ENCODE data around the gene TCEA3.

TCEA3 gene

GRCh38 chr1:23420778-23421177 lies 3.8 kb downstream of the TCEA3 start:
- H3F3A ChIP-seq (ENCODE audit: control insufficient read depth, insufficient read depth) = no peaks in the 10 kb centered on the region
- no peaks in the 10 kb centered on the region for H3K9me3 ChIP-seq (ENCODE audit: control insufficient read depth, insufficient read depth, low read length)
- peaks cover 30% of the 10 kb centered on the region for H3K27me3 ChIP-seq (ENCODE audit: control insufficient read depth, low read length)
- no peaks in the 10 kb centered on the region for H3K79me2 ChIP-seq (ENCODE audit: control insufficient read depth, low read length)
- no peak overlapping the region for H3K27ac ChIP-seq (ENCODE audit: low read depth, low read length)
- peaks cover 3% of the 10 kb centered on the region; the same call in 1 of the 2 replicates for H3K4me1 ChIP-seq (ENCODE audit: control insufficient read depth, low read length)
- no peak overlapping the region for H3K4me3 ChIP-seq (ENCODE audit: low read length)
- H4K20me1 ChIP-seq (ENCODE audit: control insufficient read depth, insufficient read depth, low read depth, low read length) = no peaks in the 10 kb centered on the region
- no peaks in the 10 kb centered on the region for H3K9me2 ChIP-seq (replicated peaks; ENCODE audit: control insufficient read depth, low read length)
- H3K36me3 ChIP-seq (ENCODE audit: control insufficient read depth, low read length) = no peaks in the 10 kb centered on the region
- TF ChIP-seq EZH2phosphoT487 (IDR thresholded peaks at IDR 0.05; ENCODE audit: borderline replicate concordance, low read length) (no peak), CTCF (IDR thresholded peaks at IDR 0.05; ENCODE audit: low read depth, low read length, poor library complexity, severe bottlenecking) (no peak)
- H3K4me2 ChIP-seq (ENCODE audit: low read length) = no peak overlapping the region

- Histone ChIP-seq H4K20me1 (ENCODE audit: control insufficient read depth, insufficient read depth, low read depth, low read length) (no peaks in the 10 kb centered on the region), H3K4me3 (ENCODE audit: low read length) (no peak overlapping the region), H3K79me2 (ENCODE audit: control insufficient read depth, low read length) (no peaks in the 10 kb centered on the region), H3K27ac (ENCODE audit: low read depth, low read length) (no peak overlapping the region), H3K4me1 (ENCODE audit: control insufficient read depth, low read length) (no peaks in the 10 kb centered on the region), H3K9me3 (ENCODE audit: control insufficient read depth, insufficient read depth, low read length) (no peaks in the 10 kb centered on the region), H3K36me3 (ENCODE audit: control insufficient read depth, low read length) (no peaks in the 10 kb centered on the region), H3K4me2 (ENCODE audit: low read length) (no peak overlapping the region), H3F3A (ENCODE audit: control insufficient read depth, insufficient read depth) (no peaks in the 10 kb centered on the region), H3K27me3 (ENCODE audit: control insufficient read depth, low read length) (peaks cover 29% of the 10 kb centered on the region), H3K9me2 (replicated peaks; ENCODE audit: control insufficient read depth, low read length) (no peaks in the 10 kb centered on the region)
- TF ChIP-seq CTCF (IDR thresholded peaks at IDR 0.05; ENCODE audit: low read depth, low read length, poor library complexity, severe bottlenecking) (no peak), EZH2phosphoT487 (IDR thresholded peaks at IDR 0.05; ENCODE audit: borderline replicate concordance, low read length) (no peak)
Observed at GRCh38 chr1:23419180-23419579, 5.4 kb downstream of the TCEA3 start.

GRCh38 chr1:23417570-23417969 lies 7.0 kb downstream of the TCEA3 start:
- Histone ChIP-seq H3K4me3 (ENCODE audit: low read length) (no peak overlapping the region), H3K36me3 (ENCODE audit: control insufficient read depth, low read length) (no peaks in the 10 kb centered on the region), H3K27me3 (ENCODE audit: control insufficient read depth, low read length) (peaks cover 18% of the 10 kb centered on the region; the same call in 1 of the 2 replicates), H3F3A (ENCODE audit: control insufficient read depth, insufficient read depth) (no peaks in the 10 kb centered on the region), H4K20me1 (ENCODE audit: control insufficient read depth, insufficient read depth, low read depth, low read length) (no peaks in the 10 kb centered on the region), H3K79me2 (ENCODE audit: control insufficient read depth, low read length) (no peaks in the 10 kb centered on the region), H3K4me1 (ENCODE audit: control insufficient read depth, low read length) (no peaks in the 10 kb centered on the region), H3K27ac (ENCODE audit: low read depth, low read length) (no peak overlapping the region), H3K9me2 (replicated peaks; ENCODE audit: control insufficient read depth, low read length) (no peaks in the 10 kb centered on the region), H3K9me3 (ENCODE audit: control insufficient read depth, insufficient read depth, low read length) (no peaks in the 10 kb centered on the region), H3K4me2 (ENCODE audit: low read length) (no peak overlapping the region)
- TF ChIP-seq EZH2phosphoT487 (IDR thresholded peaks at IDR 0.05; ENCODE audit: borderline replicate concordance, low read length) (no peak), CTCF (IDR thresholded peaks at IDR 0.05; ENCODE audit: low read depth, low read length, poor library complexity, severe bottlenecking) (no peak)

All from DOHH2 (cell line).